HL-60 (cell line): ENCODE results near the gene CYTH1.

ENCODE experiments used
- CTCF ChIP-seq: IDR thresholded peaks from one replicate; pipeline ENCODE4 v1.5.1; 2011; ENCODE audit warnings: low read length, control low read depth, inconsistent platforms; ENCODE audit not compliant: insufficient read depth
- REST ChIP-seq: IDR thresholded peaks from 2 replicates; pipeline ENCODE4 v1.6.1; 2012; ENCODE audit warnings: low read depth; ENCODE audit not compliant: insufficient replicate concordance

GRCh38 chr17:78723001-78723796, 58.9 kb downstream of the CYTH1 start:
- TF ChIP-seq REST (no peak), CTCF (no peak)
